GM19023 (cell line): Measurements from ENCODE around the gene ZNF18.
"Not testable (repeated sequence)": the region's sequence is repeated elsewhere in the genome, so short reads cannot be mapped to it uniquely, and the experiment has no call there.

Experiments used
- ATAC-seq: cut with Tn5 transposase; IDR thresholded peaks from one replicate; pipeline ENCODE4 v1.9.1; 2021; ENCODE audit warnings: mild to moderate bottlenecking, moderate library complexity; ENCODE audit not compliant: unreplicated experiment

Gene ZNF18

GRCh38 chr17:11986942-11987329 lies 10.3 kb downstream of the ZNF18 start:
- no peak for ATAC-seq

GRCh38 chr17:11986179-11986941 lies 10.9 kb downstream of the ZNF18 start:
- ATAC-seq: no peak

GRCh38 chr17:11981862-11982261 lies 15.4 kb downstream of the ZNF18 start:
- ATAC-seq: no peak

- ATAC-seq: no peak
Observed at GRCh38 chr17:11980813-11981212, 16.5 kb downstream of the ZNF18 start.

- no peak for ATAC-seq
Observed at GRCh38 chr17:11979795-11980194, 17.5 kb downstream of the ZNF18 start.

GRCh38 chr17:11972741-11973140 lies 24.5 kb downstream of the ZNF18 start:
- ATAC-seq: not testable (repeated sequence)

GRCh38 chr17:11969565-11969964 lies 27.7 kb downstream of the ZNF18 start:
- no peak for ATAC-seq

GRCh38 chr17:11954936-11955335 lies 42.3 kb downstream of the ZNF18 start:
- ATAC-seq: no peak

GRCh38 chr17:11953924-11954323 lies 43.4 kb downstream of the ZNF18 start:
- no peak for ATAC-seq

GRCh38 chr17:11952610-11953009 lies 44.7 kb downstream of the ZNF18 start:
- no peak for ATAC-seq

GRCh38 chr17:11950771-11951519 lies 46.3 kb downstream of the ZNF18 start:
- ATAC-seq: no peak

- ATAC-seq: not testable (repeated sequence)
Observed at GRCh38 chr17:11949571-11949970, 47.7 kb downstream of the ZNF18 start.

- no peak for ATAC-seq
Observed at GRCh38 chr17:11948789-11949188, 48.5 kb downstream of the ZNF18 start.

- no peak for ATAC-seq
Observed at GRCh38 chr17:11944587-11944986, 52.7 kb downstream of the ZNF18 start.

GRCh38 chr17:11943759-11944347 lies 53.4 kb downstream of the ZNF18 start:
- no peak for ATAC-seq

GRCh38 chr17:11943086-11943485 lies 54.2 kb downstream of the ZNF18 start:
- not testable (repeated sequence) for ATAC-seq

- no peak for ATAC-seq
Observed at GRCh38 chr17:11940904-11941303, 56.4 kb downstream of the ZNF18 start.

- no peak for ATAC-seq
Observed at GRCh38 chr17:11935734-11936406, 61.4 kb downstream of the ZNF18 start.

GRCh38 chr17:11932337-11932898 lies 64.9 kb downstream of the ZNF18 start:
- ATAC-seq: no peak

- no peak for ATAC-seq
Observed at GRCh38 chr17:11928436-11928835, 68.8 kb downstream of the ZNF18 start.
